ES-I3 (cell line): ENCODE results near the gene PYCARD.
A peak's percentile ranks its signal among the peaks of the same experiment; 100 is the strongest.
"Not testable (repeated sequence)": the region's sequence is repeated elsewhere in the genome, so short reads cannot be mapped to it uniquely, and the experiment has no call there.

ENCODE experiments used
- H3K36me3 ChIP-seq: 2 replicates; pipeline ENCODE4 v1.6.1; 2013; ENCODE audit warnings: mild to moderate bottlenecking, low read length, control low read depth, moderate library complexity; ENCODE audit not compliant: insufficient read depth
- H3K4me1 ChIP-seq: 2 replicates; pipeline ENCODE4 v1.6.1; 2013; ENCODE audit warnings: mild to moderate bottlenecking, control low read depth, low read length; ENCODE audit not compliant: insufficient read depth
- H3K9ac ChIP-seq: 2 replicates; pipeline ENCODE4 v1.6.1; 2013; ENCODE audit warnings: low read depth, mild to moderate bottlenecking, low read length, moderate library complexity
- H3K9me3 ChIP-seq: 2 replicates; pipeline ENCODE4 v1.6.1; 2013; ENCODE audit warnings: mild to moderate bottlenecking, low read length, moderate library complexity; ENCODE audit not compliant: control insufficient read depth, insufficient read depth

Gene PYCARD

GRCh38 chr16:31202414-31203375 is at the start of gene PYCARD:
Gene PYCARD (minus strand): TSS chr16:31202760. CDS start chr16:31202690, 70 bp downstream.
- Histone ChIP-seq H3K36me3 (peaks cover 3% of the 10 kb centered on the region), H3K9ac (peak within 1 kb of the TSS; percentile 75), H3K9me3 (no peaks in the 10 kb centered on the region), H3K4me1 (peaks cover 7% of the 10 kb centered on the region; the same call in 1 of the 2 replicates)

GRCh38 chr16:31251435-31251834 is 48.9 kb upstream of the PYCARD start:
- Histone ChIP-seq H3K9me3 (no peaks in the 10 kb centered on the region), H3K9ac (no peak overlapping the region), H3K36me3 (no peaks in the 10 kb centered on the region), H3K4me1 (no peaks in the 10 kb centered on the region)

- no peak overlapping the region for H3K9ac ChIP-seq
- H3K9me3 ChIP-seq, result no peaks in the 10 kb centered on the region
- H3K4me1 ChIP-seq, result no peaks in the 10 kb centered on the region
- H3K36me3 ChIP-seq, result no peaks in the 10 kb centered on the region
Measured at GRCh38 chr16:31250782-31251384, 48.3 kb upstream of the PYCARD start.

- H3K36me3 ChIP-seq, result no peaks in the 10 kb centered on the region
- H3K9me3 ChIP-seq, result no peaks in the 10 kb centered on the region
- H3K4me1 ChIP-seq, result no peaks in the 10 kb centered on the region
- no peak overlapping the region for H3K9ac ChIP-seq
Measured at GRCh38 chr16:31248344-31248743, 45.8 kb upstream of the PYCARD start.

GRCh38 chr16:31246296-31246695 is 43.7 kb upstream of the PYCARD start:
- Histone ChIP-seq H3K9me3 (no peaks in the 10 kb centered on the region), H3K9ac (no peak overlapping the region), H3K4me1 (no peaks in the 10 kb centered on the region), H3K36me3 (no peaks in the 10 kb centered on the region)

- not testable (repeated sequence) for H3K9me3 ChIP-seq, H3K9ac ChIP-seq, H3K36me3 ChIP-seq, H3K4me1 ChIP-seq
Measured at GRCh38 chr16:31245598-31245997, 43.0 kb upstream of the PYCARD start.

- H3K4me1 ChIP-seq, result no peaks in the 10 kb centered on the region
- no peak overlapping the region for H3K9ac ChIP-seq
- H3K9me3 ChIP-seq, result no peaks in the 10 kb centered on the region
Measured at GRCh38 chr16:31243734-31244670, 41.4 kb upstream of the PYCARD start.

GRCh38 chr16:31242206-31242605 is 39.6 kb upstream of the PYCARD start:
- Histone ChIP-seq H3K9me3 (no peaks in the 10 kb centered on the region), H3K36me3 (no peaks in the 10 kb centered on the region), H3K9ac (no peak overlapping the region), H3K4me1 (no peaks in the 10 kb centered on the region)

More at GRCh38 chr16:31243734-31244670, 41.4 kb upstream of the PYCARD start:
- H3K36me3 ChIP-seq, result no peaks in the 10 kb centered on the region

- Histone ChIP-seq H3K36me3 (no peaks in the 10 kb centered on the region), H3K9ac (no peak overlapping the region), H3K9me3 (peaks cover 4% of the 10 kb centered on the region; the same call in 1 of the 2 replicates), H3K4me1 (no peaks in the 10 kb centered on the region)
Measured at GRCh38 chr16:31238041-31238440, 35.5 kb upstream of the PYCARD start.

- peaks cover 4% of the 10 kb centered on the region; the same call in 1 of the 2 replicates for H3K4me1 ChIP-seq
- no peak overlapping the region for H3K9ac ChIP-seq
- no peaks in the 10 kb centered on the region for H3K36me3 ChIP-seq
- H3K9me3 ChIP-seq, result no peaks in the 10 kb centered on the region
Measured at GRCh38 chr16:31229501-31229900, 26.9 kb upstream of the PYCARD start.

- Histone ChIP-seq H3K9me3 (no peaks in the 10 kb centered on the region), H3K9ac (no peak overlapping the region), H3K4me1 (peaks cover 4% of the 10 kb centered on the region; the same call in 1 of the 2 replicates), H3K36me3 (no peaks in the 10 kb centered on the region)
Measured at GRCh38 chr16:31228206-31228605, 25.6 kb upstream of the PYCARD start.

GRCh38 chr16:31225193-31225592 is 22.6 kb upstream of the PYCARD start:
- no peaks in the 10 kb centered on the region for H3K9me3 ChIP-seq
- H3K9ac ChIP-seq, result no peak overlapping the region
- peaks cover 4% of the 10 kb centered on the region; the same call in 1 of the 2 replicates for H3K4me1 ChIP-seq
- H3K36me3 ChIP-seq, result no peaks in the 10 kb centered on the region

GRCh38 chr16:31224092-31224955 is 21.8 kb upstream of the PYCARD start:
- Histone ChIP-seq H3K4me1 (peaks cover 4% of the 10 kb centered on the region; the same call in 1 of the 2 replicates), H3K9me3 (no peaks in the 10 kb centered on the region), H3K9ac (no peak overlapping the region), H3K36me3 (no peaks in the 10 kb centered on the region)
